K562 (cell line): Measurements from ENCODE around the gene CELSR1.

Experiments used
- CTCF ChIP-seq, 3 experiments: IDR thresholded peaks in 2 of 3; conservative IDR thresholded peaks in 1 of 3; 2 replicates each; pipeline ENCODE4 v1.5.1; 2011 to 2012; ENCODE audit warnings: low read length in 3 of 3, mild to moderate bottlenecking in 3 of 3, control low read depth in 2 of 3, improper control_type of control experiment in 1 of 3, inconsistent platforms in 1 of 3, low read depth in 1 of 3, mixed read lengths in 1 of 3, moderate library complexity in 1 of 3; ENCODE audit not compliant: insufficient read depth in 2 of 3
- E2F1 ChIP-seq: sonication (generic); formaldehyde crosslinking; IDR thresholded peaks from 2 replicates; pipeline ENCODE4 v1.8.1; 2023; ENCODE audit warnings: mild to moderate bottlenecking, missing genetic modification reagents, moderate library complexity
- KDM1A ChIP-seq, 2 experiments: fragments of 450-650 bp; IDR thresholded peaks; 2 replicates each; pipeline ENCODE4 v1.6.1; 2016; ENCODE audit warnings: mild to moderate bottlenecking in 2 of 2
- POLR2A ChIP-seq: fragments of 450-650 bp; conservative IDR thresholded peaks from 2 replicates; pipeline ENCODE4 v1.6.1; 2016
- POLR2AphosphoS5 ChIP-seq: IDR thresholded peaks from 2 replicates; pipeline ENCODE4 v1.6.1; 2011; ENCODE audit warnings: mild to moderate bottlenecking, low read depth, low read length, moderate library complexity; ENCODE audit not compliant: control insufficient read depth, insufficient read depth
- TAF1 ChIP-seq: IDR thresholded peaks from 2 replicates; pipeline ENCODE4 v1.6.1; 2011; ENCODE audit warnings: mild to moderate bottlenecking, low read length, moderate library complexity; ENCODE audit not compliant: insufficient read depth, control insufficient read depth, severe bottlenecking; ENCODE audit errors: extremely low read depth
- ZNF197 ChIP-seq: fragments of 200-800 bp; sonication (Bioruptor generic); IDR thresholded peaks from 2 replicates; pipeline ENCODE4 v1.6.1; 2016; ENCODE audit warnings: low read depth, missing genetic modification characterization, missing compliant biosample characterization

- TF ChIP-seq ZNF197 (no peak), POLR2AphosphoS5 (no peak), TAF1 (no peak), CTCF (IDR thresholded peaks at IDR 0.05 in 2 of 3, conservative IDR thresholded peaks at IDR 0.05 in 1 of 3; ENCODE audit: insufficient read depth in 2 of 3, low read depth in 1 of 3, low read length in 3 of 3) (no peak), E2F1 (CRISPR knock-in tag) (no peak), POLR2A (no peak), KDM1A (IDR thresholded peaks at IDR 0.05) (no peak)
Measured at GRCh38 chr22:46509416-46510089, 27.9 kb downstream of the CELSR1 start.
